Dermis blood vessel endothelial cell (primary cell): ENCODE data around the gene FBXO3. TPM values are rescaled to one million over a fixed set of nuclear protein-coding genes. Genes with fewer than 3 reads are reported as not detected.
"Not testable (repeated sequence)": the region's sequence is repeated elsewhere in the genome, so short reads cannot be mapped to it uniquely, and the experiment has no call there.

ENCODE experiments used
- DNase-seq: peaks from one replicate; pipeline ENCODE4 v3.0.0; 2010
- total RNA-seq: library from RNA; depleted of rRNA; stranded (reverse); fragments of >200 nt; gene quantifications from 2 replicates; pipeline ENCODE4 v1.2.3, GENCODE V29; 2014

Gene FBXO3
- 50.5 and 56.8 TPM in 2 replicates for total RNA-seq

GRCh38 chr11:33773987-33774735 is at the start of gene FBXO3:
TSS of gene FBXO3 (minus strand) at chr11:33774520. CDS start at chr11:33774497, 23 bp downstream.
- DNase-seq: peak; percentile 79

- not testable (repeated sequence) for DNase-seq
Measured at GRCh38 chr11:33822981-33823380, 48.7 kb upstream of the FBXO3 start.

GRCh38 chr11:33819278-33820035 is 45.1 kb upstream of the FBXO3 start:
- DNase-seq: no peak

GRCh38 chr11:33808228-33808828 is 34.0 kb upstream of the FBXO3 start:
- DNase-seq: peak; percentile 93

GRCh38 chr11:33804471-33804870 is 30.2 kb upstream of the FBXO3 start:
- no peak for DNase-seq

GRCh38 chr11:33802194-33802950 is 28.1 kb upstream of the FBXO3 start:
- DNase-seq: peak; percentile 81

- no peak for DNase-seq
Measured at GRCh38 chr11:33801821-33802193, 27.5 kb upstream of the FBXO3 start.

GRCh38 chr11:33797879-33798278 is 23.6 kb upstream of the FBXO3 start:
- no peak for DNase-seq

GRCh38 chr11:33790040-33790439 is 15.7 kb upstream of the FBXO3 start:
- DNase-seq: no peak

- not testable (repeated sequence) for DNase-seq
Measured at GRCh38 chr11:33788095-33788494, 13.8 kb upstream of the FBXO3 start.

- DNase-seq: no peak
Measured at GRCh38 chr11:33787076-33787475, 12.8 kb upstream of the FBXO3 start.

GRCh38 chr11:33785609-33786008 is 11.3 kb upstream of the FBXO3 start:
- DNase-seq: no peak

- DNase-seq: no peak
Measured at GRCh38 chr11:33779849-33780528, 5.7 kb upstream of the FBXO3 start.

- no peak for DNase-seq
Measured at GRCh38 chr11:33778675-33779074, 4.4 kb upstream of the FBXO3 start.

GRCh38 chr11:33777906-33778305 is 3.6 kb upstream of the FBXO3 start:
- no peak for DNase-seq

- no peak for DNase-seq
Measured at GRCh38 chr11:33775832-33776470, 1.6 kb upstream of the FBXO3 start.

- no peak for DNase-seq
Measured at GRCh38 chr11:33775467-33775807, 1.1 kb upstream of the FBXO3 start.

GRCh38 chr11:33774736-33775466 is 581 bp upstream of the FBXO3 start:
- DNase-seq: peak; percentile 39

- DNase-seq: peak; percentile 25
Measured at GRCh38 chr11:33773404-33773986, 825 bp downstream of the FBXO3 start.

- no peak for DNase-seq
Measured at GRCh38 chr11:33772870-33773269, 1.4 kb downstream of the FBXO3 start.

- no peak for DNase-seq
Measured at GRCh38 chr11:33772300-33772699, 2.0 kb downstream of the FBXO3 start.
